HG03558 (cell line): ENCODE measurements around the gene BMAL1.

Experiments
- ATAC-seq: cut with Tn5 transposase; IDR thresholded peaks from one replicate; pipeline ENCODE4 v1.9.1; 2021; ENCODE audit warnings: moderate number of reproducible peaks; ENCODE audit not compliant: unreplicated experiment; ENCODE audit errors: extremely low read depth

The BMAL1 gene

DNA sequence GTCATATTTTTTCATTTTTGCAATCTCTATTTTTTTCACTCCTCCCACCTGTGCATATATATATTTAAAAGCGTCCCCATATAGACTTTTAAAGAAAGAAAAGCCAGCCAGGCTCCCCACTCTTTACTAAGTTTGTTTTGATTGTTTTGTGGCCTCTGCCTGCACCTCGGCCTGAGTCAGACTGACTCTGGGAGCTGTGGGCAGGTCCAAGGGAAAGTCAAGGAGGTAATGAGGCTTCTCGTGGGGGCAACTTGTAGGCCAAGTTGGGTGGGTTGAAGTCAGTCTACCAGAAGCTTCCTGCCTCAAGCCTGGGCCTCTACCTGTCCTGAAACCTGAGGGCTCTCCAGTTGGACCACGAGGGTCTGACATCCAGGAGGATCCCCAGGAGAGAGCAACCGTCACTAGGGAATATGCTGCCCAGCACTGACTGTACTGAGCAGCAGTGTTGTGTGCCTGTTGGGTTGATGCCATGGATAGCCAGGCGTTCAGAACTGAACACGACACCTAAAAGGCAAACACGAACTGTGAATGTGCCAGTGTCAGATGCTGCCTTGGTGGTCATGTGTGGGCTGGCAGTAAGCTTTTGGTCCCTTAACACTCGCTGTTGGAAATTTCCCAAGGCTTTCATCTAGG lies 58.8 kb downstream of the BMAL1 start:
- ATAC-seq = no peak

DNA sequence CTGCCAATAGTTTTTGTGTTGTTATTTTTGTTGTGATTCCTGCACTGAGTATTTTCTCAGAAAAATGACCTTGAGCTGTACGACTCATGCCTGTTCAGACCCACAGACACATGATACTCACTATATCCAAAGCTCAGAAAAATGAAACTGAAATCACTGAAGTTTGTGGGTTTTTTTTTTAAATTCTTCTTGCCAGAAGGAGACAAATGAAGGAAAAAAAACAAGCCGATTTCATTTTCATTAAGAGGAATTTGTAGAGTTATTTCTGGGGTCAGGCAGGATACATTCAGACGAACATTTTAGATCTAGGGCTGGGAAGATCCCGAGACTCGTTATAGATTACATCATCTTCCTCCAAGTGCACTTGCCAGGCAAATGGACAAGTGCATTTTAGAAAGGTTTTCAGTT lies 60.4 kb downstream of the BMAL1 start:
- ATAC-seq = no peak

DNA sequence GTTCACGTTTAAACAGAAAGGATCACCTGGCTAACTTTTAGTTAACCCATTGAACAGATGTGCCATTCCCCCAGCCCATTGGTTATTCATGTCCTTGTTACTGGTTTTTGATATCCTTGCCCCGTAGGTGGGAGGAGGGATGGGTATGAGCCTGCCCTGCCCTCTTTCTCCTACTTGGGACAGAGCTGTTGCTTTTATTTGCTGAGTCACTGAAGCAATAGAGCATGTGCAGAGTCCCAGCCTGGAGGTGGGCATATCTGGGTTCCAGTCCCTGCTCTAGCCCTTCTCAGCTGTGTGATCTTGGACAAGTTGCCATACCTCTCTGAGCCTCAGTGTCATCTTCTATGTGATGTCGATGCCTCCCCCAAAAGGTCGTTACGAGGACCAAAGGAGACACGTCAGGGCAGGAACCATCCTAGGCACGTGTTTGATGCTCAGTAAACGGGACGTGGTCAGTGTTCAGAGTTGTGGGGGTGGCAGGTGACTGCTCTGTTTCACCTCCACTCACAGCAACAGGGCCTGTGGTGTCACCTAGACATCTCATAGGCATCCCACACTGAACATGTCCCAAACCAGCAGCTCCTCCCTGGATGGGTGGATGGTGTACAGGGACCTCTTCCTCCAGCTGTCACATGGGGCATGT lies 61.0 kb downstream of the BMAL1 start:
- no peak for ATAC-seq

DNA sequence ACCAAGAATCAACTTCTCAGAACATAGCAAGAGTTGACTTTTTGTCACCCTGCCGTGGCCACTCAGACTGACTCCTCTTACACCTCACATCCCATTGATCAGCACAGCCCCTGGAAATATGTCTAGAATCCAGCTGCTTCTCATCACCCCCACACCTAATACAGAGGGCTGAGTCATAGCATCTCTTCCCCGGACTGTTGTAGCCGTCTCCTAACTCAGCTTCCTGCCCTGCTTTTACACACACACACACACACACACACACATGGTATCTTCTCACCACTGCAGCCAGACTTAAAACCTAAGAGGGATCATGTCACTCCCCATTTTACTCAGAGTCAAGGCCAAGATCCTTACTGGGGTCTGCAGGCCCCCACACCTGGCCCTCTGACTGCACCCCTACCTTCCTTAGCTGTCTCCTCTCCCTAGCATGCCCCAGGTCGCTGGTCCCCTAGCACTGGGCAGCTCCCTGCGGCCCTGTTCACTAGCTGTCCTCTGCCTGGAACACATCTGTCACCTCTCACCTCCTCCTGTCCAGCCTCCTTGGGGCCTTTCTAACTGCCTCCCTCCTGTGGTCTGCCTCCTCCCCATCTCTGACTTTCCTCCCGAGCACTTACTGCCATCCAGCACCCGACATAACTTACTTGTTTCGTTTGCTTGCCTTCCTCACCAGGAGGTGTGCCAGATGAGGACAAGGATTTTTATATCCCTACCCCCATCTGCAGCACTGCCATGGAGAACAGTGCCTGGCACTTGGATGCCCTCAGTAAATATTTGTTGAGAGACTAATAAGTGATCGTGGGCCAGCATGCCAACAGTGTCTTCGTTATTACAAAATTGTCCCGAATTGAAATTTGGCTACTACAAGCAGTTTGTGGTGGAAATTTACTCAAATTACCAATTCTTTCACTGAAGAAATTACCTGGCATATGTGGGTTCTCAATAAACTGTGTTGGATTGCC lies 61.9 kb downstream of the BMAL1 start:
- no peak for ATAC-seq

DNA sequence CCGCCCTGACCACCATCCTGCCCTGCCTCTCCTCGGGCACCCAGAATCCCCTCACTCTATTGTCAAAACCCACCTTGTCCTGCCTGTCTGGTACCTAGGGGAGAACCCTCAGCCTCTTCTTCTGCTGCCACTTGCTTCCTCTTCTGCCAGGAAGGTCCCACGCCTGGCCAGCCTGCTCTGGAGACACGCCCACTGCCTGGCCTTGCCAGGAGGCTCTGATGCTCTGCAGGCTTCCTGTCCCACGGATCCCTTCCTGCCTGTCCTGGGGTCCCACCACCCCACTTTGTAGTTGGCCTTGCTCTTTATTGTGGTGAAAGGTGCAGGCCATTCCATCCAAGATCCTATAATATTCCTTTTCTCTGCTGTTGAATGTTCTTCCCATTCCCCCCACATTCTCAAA lies 63.4 kb downstream of the BMAL1 start:
- ATAC-seq = no peak

DNA sequence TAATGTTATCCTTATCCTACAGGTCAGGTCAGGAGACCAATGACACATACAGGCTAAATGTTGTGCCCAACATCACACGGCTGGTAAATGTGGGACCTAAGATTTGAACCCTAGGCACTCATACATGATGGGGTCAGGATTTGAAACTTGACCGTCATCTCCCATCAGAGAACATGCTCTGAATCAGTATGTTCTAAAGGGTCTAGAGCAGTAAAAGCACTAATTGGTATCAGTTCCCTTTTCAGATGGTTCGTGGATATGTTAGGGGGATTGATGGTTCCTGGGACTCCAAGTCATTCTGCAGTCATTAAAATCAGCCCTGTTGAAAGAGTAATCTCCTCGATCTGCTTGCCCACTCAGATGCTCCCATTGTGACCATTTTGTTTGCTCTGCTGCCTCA lies 65.5 kb downstream of the BMAL1 start:
- no peak for ATAC-seq

DNA sequence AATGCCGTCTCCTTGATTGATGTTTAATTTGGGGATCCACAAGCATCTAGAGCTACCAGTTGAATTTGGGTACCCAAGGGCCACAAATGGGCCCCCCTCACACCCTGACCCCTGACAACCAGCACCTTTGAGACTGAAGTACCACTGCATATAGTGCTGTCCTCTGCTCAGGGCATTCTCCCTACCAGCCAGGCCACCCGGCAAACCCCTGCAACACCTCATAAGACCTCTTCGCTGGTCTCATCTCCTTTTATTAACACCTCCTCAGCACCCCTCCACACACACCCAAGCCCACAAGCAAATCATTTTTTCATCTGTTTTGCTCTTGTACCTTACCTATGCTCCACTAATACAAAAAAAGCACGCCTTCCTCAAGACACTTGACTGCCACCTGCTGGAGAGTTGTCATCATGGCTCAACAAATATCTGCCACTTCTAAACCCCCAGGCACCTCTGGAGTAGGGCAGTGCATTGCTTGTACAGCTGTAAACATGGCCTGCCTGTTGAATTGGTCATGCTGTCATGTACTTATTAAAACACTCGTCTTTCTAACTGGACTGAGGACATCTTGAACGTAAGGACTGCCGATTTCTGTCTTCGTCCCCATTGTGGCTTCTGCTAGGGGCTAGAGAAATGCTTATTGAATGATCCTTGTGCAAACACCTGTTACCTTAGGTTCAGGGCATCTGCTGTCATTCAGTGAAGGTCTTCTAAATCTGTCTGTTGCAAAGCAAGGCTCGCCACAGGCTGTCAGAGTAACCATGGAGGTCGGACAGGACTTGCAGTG lies 66.5 kb downstream of the BMAL1 start:
- no peak for ATAC-seq

DNA sequence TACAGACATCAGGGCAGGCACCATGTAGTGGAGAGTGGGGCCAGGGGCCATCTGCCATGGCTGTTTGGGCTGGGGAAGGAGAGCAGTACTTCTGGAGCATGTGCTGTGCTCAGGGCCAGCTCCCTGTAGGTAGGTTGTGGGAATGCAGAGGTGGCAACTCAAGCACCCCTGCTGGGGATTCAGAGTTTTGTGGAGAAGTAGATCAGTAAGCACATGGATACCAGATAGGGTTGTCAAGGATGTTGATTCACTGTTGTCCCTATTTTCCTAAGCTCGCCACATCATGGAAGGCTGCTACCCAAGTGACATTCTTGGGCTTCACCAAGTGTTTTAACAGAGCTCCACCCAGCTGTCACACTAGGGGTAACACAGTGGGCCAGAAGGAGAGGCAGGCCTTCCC lies 67.2 kb downstream of the BMAL1 start:
- ATAC-seq = no peak

DNA sequence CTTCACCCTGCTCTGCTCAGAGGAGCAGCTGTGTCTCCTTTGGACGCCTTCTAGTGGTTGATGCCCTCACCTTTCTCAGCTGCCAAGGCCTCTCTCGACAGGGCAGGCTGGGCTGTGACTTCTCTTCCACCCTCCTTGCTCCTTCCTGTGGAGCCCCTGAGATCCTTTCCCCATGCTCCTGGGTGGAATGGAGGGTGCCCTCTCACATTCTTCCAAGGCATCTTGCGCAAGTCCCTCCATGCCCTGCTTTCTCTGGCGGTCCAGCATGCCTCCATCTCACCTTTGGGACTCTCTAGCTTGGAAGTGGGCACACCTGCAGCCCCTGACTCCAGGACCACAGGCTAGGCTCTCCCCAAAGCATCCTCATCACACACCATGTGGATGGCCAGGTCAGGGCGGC lies 68.9 kb downstream of the BMAL1 start:
- no peak for ATAC-seq

DNA sequence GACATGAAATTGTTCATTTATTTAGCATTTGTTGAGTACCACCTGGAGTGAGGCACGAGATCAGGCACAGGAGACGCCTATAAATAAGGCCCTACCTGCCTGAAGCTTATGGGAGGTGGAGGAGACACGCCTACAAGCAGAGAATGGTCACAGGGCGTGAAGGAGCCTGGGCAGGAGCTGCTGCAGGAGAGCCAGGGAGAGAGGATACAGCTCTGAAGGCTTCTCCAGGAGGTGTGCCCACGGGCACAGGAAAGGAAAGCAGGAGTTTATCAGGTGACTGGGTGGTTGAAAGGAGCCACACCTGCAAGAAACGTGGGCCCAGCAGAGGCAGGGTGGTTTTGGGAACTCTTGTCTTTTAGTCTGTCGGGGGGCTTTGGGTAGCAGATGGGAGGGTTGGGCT lies 70.3 kb downstream of the BMAL1 start:
- ATAC-seq = no peak

DNA sequence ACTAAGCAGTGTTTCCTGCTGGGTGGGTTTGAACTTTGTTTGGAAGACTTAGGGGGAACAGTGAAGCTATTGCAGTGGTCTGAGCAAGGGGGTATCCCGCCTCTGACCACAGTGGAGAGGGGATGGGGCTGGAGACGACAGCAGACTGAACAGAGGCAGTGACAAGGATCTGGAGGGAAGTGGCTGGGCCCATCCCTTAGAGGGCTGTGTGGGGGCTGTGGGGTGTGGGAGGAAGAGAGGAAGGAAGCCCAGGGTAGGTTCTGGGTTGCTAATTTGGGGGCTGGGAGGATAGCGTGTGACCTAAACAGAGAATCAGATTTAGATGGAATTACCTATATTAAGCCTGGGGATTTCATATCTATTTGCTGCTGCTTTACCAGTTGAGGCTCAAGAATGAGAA lies 70.7 kb downstream of the BMAL1 start:
- no peak for ATAC-seq

DNA sequence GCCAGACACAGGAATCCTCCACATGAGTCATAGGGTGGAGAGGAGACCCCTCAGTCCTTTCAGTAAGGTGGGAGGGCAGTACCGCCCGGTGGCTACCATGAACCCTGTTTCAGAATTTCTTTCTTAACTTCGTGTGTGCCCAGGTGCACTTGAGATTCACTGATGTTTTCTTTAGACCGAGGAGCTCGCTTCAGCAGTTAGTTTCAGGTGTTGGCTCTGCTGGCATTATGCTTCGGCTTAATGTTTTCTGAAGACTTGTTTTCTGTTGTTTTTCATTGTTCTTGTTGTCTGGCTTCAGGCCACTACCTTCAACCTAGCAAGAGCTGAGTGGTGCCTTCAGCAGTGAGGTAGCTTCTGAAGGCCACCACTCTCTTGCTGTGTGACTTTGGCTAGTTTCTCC lies 71.5 kb downstream of the BMAL1 start:
- no peak for ATAC-seq

DNA sequence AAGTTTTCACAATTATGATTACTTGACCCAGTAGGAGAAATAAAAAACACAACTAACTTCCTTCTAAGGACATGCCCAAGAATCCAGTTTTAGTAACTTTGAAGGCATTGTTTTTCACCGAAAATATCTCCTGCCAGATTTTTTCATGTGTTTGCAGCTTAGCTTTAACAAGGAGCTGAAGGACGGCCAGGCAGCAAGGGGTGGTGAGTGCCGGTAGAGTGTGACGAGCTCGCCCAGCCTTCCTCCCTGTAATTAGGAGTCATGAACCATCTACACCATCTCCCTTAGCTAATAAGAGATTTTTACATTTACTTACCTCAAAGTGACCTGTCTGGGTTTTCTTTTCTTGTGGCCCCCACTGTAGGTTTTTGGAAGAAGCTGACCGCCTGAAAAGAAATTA lies 72.0 kb downstream of the BMAL1 start:
- ATAC-seq = no peak

DNA sequence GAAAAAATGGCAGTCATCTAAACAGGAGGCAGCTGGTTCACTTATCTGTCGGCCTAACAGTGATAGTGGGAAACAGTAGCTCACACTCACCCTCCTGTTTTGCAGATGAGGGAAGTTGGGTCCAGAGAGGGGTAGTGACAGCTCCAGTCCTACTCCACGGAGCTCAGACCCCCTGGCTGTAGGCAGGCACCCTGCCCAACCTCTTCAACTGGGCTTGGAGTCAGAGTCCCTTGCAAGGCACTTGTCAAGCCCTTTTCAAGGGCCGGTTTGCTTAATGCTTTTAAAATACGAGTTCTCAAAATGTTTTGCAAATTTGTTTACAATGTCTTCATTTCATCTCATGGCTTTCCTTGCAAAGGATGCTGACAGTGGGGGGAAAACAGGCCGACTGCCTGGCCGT lies 75.1 kb downstream of the BMAL1 start:
- no peak for ATAC-seq

DNA sequence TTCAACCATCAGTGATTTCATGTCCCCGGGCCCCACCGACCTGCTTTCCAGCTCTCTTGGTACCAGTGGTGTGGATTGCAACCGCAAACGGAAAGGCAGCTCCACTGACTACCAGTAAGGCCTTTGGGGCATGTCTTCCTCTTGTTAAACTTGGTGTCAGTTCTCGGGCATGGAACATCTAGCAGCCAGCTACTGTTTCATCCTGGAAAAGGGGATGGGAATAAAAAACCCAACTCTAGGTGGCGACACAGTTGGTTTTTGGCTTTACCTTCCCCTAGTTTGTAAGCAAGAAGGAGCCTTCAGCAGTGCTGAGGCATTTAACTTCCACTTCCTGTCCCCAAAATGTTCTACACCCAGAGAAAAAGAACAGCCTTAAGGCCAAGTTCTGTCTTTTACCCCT lies 76.7 kb downstream of the BMAL1 start:
- ATAC-seq = no peak

DNA sequence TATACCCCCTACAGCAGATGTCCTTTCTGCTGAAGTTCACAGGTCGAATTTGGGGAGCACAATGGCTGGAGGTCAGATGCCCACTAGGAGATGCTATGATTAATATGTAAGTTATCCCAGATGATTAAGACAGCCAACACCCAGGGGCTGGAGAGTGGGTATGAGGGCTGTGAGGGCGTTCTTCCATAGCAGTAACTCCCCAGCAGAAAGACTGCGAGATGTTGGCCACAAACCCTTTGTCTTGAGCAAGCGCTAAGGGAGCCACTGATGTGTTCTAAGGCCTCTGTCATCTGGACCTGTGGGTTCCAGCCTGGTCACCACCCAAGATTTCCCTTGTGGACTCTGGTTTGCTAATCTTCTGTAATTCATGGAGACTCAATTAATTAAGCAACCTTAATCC lies 77.6 kb downstream of the BMAL1 start:
- ATAC-seq = no peak

DNA sequence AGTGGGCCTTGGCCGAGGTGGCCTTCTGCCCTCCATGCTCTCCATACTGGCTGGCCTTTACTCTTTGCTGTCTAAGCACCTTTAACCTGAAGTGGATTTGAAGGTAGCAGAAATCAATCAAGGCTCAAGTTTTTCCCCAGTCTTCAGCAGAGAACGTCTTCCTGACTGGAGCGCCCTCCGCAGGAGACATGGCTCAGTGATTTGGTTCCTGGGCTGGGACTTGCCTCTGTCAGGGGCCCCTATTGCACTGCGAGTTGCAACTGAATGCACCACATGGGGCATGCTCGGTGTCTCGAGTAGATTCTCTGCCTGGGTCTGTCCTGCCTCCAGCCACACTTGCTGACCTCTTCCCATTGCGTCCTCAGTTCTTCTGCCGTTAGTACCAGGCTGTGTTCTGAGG lies 79.6 kb downstream of the BMAL1 start:
- ATAC-seq = no peak

DNA sequence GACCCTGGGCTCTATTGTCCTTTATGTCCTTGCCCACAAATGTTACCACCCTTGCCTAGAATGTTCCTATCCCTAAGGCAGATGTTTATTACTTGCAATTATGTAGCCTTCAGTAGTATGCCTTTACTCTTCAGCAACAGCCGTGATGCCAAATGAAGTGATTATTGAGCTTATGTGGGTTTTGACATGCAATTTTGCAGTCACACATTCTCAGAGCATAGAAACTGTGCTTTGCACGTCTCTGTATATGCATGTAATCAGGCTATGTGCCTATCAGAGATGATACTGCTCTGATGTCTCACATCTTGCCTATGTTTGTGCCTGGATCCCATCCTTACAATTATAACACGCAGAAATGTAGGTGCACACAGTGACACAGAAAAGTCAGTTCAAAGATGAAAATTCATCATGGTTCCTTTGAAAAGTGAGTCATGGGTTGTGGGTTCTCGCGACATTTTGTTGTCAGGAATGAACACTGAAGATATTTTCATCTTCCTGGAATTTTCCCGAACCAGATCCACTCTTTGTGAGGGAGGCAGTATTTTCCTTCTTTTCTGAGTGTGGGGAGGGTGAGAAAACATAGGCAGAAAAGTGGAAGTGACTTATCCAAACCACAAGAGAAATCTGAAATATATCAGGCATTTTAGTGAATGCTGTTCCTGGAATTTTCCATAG lies 81.1 kb downstream of the BMAL1 start:
- ATAC-seq = no peak

DNA sequence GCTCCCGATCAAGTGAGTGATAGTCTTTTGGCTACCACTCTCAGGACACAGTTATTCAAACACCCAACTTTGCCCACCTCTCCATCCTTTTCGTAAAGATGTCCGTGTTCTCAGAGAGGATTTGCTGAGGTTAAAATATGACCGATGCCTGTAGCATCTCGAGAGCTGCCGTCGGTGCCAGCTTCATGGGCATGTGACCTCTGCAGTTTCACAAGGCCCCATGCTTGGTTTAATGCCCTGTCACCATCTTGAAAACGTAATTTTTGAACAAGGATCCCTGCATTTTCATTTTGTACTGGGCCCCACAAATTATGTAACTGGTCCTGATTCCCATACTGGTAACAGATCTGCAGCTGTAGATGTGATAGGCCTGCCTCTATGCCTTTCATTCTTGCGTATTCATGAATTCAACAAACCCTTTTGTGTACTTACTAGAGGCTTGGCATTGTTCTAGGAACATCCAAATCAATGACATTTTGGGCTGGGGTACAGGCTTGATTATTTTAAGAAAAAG lies 85.1 kb downstream of the BMAL1 start:
- no peak for ATAC-seq

DNA sequence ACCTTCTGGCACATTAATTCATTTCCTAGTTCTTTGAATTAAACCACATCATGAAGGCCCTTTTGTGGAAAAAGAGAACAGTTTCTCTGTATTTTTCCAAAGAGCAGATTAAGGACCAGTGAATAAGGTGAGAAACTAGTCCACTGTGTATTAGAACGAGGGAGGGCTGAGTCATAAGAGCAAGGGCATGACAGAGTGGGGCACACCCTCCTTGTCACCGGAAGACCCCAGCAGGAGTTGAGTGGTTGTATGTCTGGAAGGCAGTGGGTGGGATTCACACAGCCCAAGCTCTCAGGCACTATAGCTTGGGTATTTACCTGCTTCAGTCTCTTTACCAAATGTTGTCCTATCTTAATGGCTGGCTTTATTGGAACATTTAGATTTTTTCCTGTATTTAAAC lies 86.8 kb downstream of the BMAL1 start:
- no peak for ATAC-seq
